Mononuclear cell (primary cell): ENCODE measurements around the gene CD2. TPM values are rescaled to one million over a fixed set of nuclear protein-coding genes. Genes with fewer than 3 reads are reported as not detected.

ENCODE experiments used
- H3K27me3 ChIP-seq: 2 replicates; pipeline ENCODE4 v1.6.0; 2011; ENCODE audit warnings: low read length, control low read depth; ENCODE audit not compliant: insufficient read depth
- H3K4me1 ChIP-seq: 2 replicates; pipeline ENCODE4 v1.5.1; 2011; ENCODE audit warnings: mild to moderate bottlenecking, low read length, control low read depth; ENCODE audit not compliant: insufficient read depth
- H3K4me3 ChIP-seq: 2 replicates; pipeline ENCODE4 v1.5.1; 2011; ENCODE audit warnings: mild to moderate bottlenecking, low read length, moderate library complexity
- H3K9me3 ChIP-seq: 2 replicates; pipeline ENCODE4 v1.5.1; 2011; ENCODE audit warnings: low read depth, mild to moderate bottlenecking, control low read depth, low read length
- total RNA-seq: library from RNA; depleted of rRNA; stranded (reverse); fragments of >200 nt; gene quantifications from one replicate; pipeline ENCODE4 v1.2.3, GENCODE V29; 2012

The CD2 gene
- total RNA-seq, 1 donor = 110 TPM

- H3K27me3 ChIP-seq = no peaks in the 10 kb centered on the region
- peaks cover 41% of the 10 kb centered on the region for H3K4me1 ChIP-seq
- no peaks in the 10 kb centered on the region for H3K9me3 ChIP-seq
- H3K4me3 ChIP-seq = no peak overlapping the region
These were observed 18.4 kb downstream of the CD2 start for GRCh38 chr1:116772648-116773045.

GRCh38 chr1:116775116-116775752 is 21.0 kb downstream of the CD2 start:
- Histone ChIP-seq H3K4me1 (peaks cover 15% of the 10 kb centered on the region), H3K27me3 (no peaks in the 10 kb centered on the region), H3K4me3 (no peak overlapping the region), H3K9me3 (no peaks in the 10 kb centered on the region)

- Histone ChIP-seq H3K9me3 (no peaks in the 10 kb centered on the region), H3K4me3 (no peak overlapping the region), H3K27me3 (no peaks in the 10 kb centered on the region), H3K4me1 (no peaks in the 10 kb centered on the region)
These were observed 23.9 kb downstream of the CD2 start for GRCh38 chr1:116777831-116778830.

GRCh38 chr1:116781034-116781433 is 26.8 kb downstream of the CD2 start:
- no peak overlapping the region for H3K4me3 ChIP-seq
- no peaks in the 10 kb centered on the region for H3K4me1 ChIP-seq
- no peaks in the 10 kb centered on the region for H3K9me3 ChIP-seq
- H3K27me3 ChIP-seq = no peaks in the 10 kb centered on the region

- no peak overlapping the region for H3K4me3 ChIP-seq
- H3K27me3 ChIP-seq = no peaks in the 10 kb centered on the region
- no peaks in the 10 kb centered on the region for H3K9me3 ChIP-seq
- H3K4me1 ChIP-seq = no peaks in the 10 kb centered on the region
These were observed 30.8 kb downstream of the CD2 start for GRCh38 chr1:116785006-116785405.

GRCh38 chr1:116786049-116786448 is 31.8 kb downstream of the CD2 start:
- Histone ChIP-seq H3K4me1 (no peaks in the 10 kb centered on the region), H3K9me3 (no peaks in the 10 kb centered on the region), H3K4me3 (no peak overlapping the region), H3K27me3 (no peaks in the 10 kb centered on the region)

GRCh38 chr1:116791727-116792126 is 37.5 kb downstream of the CD2 start:
- Histone ChIP-seq H3K9me3 (no peaks in the 10 kb centered on the region), H3K4me3 (no peak overlapping the region), H3K27me3 (no peaks in the 10 kb centered on the region), H3K4me1 (peaks cover 20% of the 10 kb centered on the region)

- Histone ChIP-seq H3K4me1 (peaks cover 26% of the 10 kb centered on the region), H3K4me3 (no peak overlapping the region), H3K9me3 (no peaks in the 10 kb centered on the region), H3K27me3 (no peaks in the 10 kb centered on the region)
These were observed 39.2 kb downstream of the CD2 start for GRCh38 chr1:116793357-116793935.

GRCh38 chr1:116794371-116794770 is 40.1 kb downstream of the CD2 start:
- Histone ChIP-seq H3K27me3 (no peaks in the 10 kb centered on the region), H3K9me3 (no peaks in the 10 kb centered on the region), H3K4me3 (no peak overlapping the region), H3K4me1 (peaks cover 33% of the 10 kb centered on the region)

GRCh38 chr1:116794804-116795481 is 40.7 kb downstream of the CD2 start:
- H3K9me3 ChIP-seq = no peaks in the 10 kb centered on the region
- no peaks in the 10 kb centered on the region for H3K27me3 ChIP-seq
- peaks cover 37% of the 10 kb centered on the region for H3K4me1 ChIP-seq
- no peak overlapping the region for H3K4me3 ChIP-seq

GRCh38 chr1:116795482-116795829 is 41.2 kb downstream of the CD2 start:
- Histone ChIP-seq H3K4me1 (peaks cover 43% of the 10 kb centered on the region), H3K9me3 (no peaks in the 10 kb centered on the region), H3K4me3 (no peak overlapping the region), H3K27me3 (no peaks in the 10 kb centered on the region)

- H3K9me3 ChIP-seq = no peaks in the 10 kb centered on the region
- no peaks in the 10 kb centered on the region for H3K27me3 ChIP-seq
- H3K4me1 ChIP-seq = peaks cover 29% of the 10 kb centered on the region
- H3K4me3 ChIP-seq = no peak overlapping the region
These were observed 50.5 kb downstream of the CD2 start for GRCh38 chr1:116804736-116805135.

- no peaks in the 10 kb centered on the region for H3K9me3 ChIP-seq
- no peak overlapping the region for H3K4me3 ChIP-seq
These were observed 51.2 kb downstream of the CD2 start for GRCh38 chr1:116805398-116805797.

GRCh38 chr1:116806245-116806644 is 52.0 kb downstream of the CD2 start:
- H3K27me3 ChIP-seq = no peaks in the 10 kb centered on the region
- H3K9me3 ChIP-seq = no peaks in the 10 kb centered on the region
- H3K4me3 ChIP-seq = no peak overlapping the region
- peaks cover 25% of the 10 kb centered on the region for H3K4me1 ChIP-seq

More at GRCh38 chr1:116805398-116805797, 51.2 kb downstream of the CD2 start:
- Histone ChIP-seq H3K4me1 (peaks cover 27% of the 10 kb centered on the region), H3K27me3 (no peaks in the 10 kb centered on the region)

GRCh38 chr1:116806671-116807070 is 52.4 kb downstream of the CD2 start:
- no peak overlapping the region for H3K4me3 ChIP-seq
- no peaks in the 10 kb centered on the region for H3K27me3 ChIP-seq
- H3K9me3 ChIP-seq = no peaks in the 10 kb centered on the region
- peaks cover 25% of the 10 kb centered on the region for H3K4me1 ChIP-seq
